ENCODE measurements around the gene ASB2. TPM values are rescaled to one million over a fixed set of nuclear protein-coding genes. Genes with fewer than 3 reads are reported as not detected.
A peak's percentile ranks its signal among the peaks of the same experiment; 100 is the strongest.

Gene ASB2
- total and polyA plus RNA-seq, 2 of the 13 experiments (the other 11 are each of a cell fraction or from before 2014, with no cell fraction given): 0.82 to 4.1 TPM

DNA sequence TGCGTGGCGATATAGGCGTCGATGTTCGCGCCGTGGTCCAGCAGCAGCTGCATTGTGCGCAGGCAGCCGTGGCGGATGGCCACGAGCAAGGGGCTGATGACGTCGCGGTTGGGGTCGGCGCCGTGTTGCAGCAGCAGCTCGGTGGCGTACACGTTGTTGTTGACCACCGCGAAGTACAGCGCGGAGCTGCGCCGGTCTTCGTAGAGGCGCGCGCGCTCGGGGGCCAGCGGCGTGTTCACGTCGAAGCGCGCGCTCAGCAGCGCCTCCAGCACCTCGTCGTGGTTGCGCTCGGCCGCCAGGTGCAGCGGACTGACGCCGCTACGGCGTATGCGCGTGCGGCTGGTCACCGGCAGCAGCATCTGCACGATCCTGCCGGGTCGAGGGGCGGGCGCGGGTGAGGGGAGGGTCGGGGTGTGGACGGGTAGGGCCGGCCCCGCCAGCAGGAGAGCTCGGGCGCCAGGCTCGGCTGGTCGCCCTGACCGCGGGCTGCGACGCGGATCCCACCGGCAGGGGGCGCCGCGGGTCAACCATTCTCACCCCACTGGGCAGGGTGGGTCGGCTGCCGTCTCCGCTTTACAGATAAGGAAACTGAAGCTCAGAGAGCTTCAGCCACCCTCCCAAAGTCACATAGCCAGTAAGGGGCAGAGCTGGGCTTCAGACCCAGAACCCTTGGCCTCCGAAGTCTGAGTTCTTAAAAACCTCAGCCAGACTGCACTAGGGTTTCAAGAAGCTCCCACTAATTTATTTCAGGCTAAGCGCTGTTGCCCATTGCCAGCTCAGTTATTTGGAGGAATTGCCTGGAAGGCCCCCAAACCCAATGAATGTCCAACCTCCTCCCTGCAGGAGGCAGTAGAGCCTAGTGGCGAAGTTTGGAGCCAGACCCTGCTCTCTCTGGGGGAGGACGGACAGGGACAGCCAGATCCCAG is 36.8 kb downstream of the ASB2 start (continued):
- TF ChIP-seq, protein P1, sequence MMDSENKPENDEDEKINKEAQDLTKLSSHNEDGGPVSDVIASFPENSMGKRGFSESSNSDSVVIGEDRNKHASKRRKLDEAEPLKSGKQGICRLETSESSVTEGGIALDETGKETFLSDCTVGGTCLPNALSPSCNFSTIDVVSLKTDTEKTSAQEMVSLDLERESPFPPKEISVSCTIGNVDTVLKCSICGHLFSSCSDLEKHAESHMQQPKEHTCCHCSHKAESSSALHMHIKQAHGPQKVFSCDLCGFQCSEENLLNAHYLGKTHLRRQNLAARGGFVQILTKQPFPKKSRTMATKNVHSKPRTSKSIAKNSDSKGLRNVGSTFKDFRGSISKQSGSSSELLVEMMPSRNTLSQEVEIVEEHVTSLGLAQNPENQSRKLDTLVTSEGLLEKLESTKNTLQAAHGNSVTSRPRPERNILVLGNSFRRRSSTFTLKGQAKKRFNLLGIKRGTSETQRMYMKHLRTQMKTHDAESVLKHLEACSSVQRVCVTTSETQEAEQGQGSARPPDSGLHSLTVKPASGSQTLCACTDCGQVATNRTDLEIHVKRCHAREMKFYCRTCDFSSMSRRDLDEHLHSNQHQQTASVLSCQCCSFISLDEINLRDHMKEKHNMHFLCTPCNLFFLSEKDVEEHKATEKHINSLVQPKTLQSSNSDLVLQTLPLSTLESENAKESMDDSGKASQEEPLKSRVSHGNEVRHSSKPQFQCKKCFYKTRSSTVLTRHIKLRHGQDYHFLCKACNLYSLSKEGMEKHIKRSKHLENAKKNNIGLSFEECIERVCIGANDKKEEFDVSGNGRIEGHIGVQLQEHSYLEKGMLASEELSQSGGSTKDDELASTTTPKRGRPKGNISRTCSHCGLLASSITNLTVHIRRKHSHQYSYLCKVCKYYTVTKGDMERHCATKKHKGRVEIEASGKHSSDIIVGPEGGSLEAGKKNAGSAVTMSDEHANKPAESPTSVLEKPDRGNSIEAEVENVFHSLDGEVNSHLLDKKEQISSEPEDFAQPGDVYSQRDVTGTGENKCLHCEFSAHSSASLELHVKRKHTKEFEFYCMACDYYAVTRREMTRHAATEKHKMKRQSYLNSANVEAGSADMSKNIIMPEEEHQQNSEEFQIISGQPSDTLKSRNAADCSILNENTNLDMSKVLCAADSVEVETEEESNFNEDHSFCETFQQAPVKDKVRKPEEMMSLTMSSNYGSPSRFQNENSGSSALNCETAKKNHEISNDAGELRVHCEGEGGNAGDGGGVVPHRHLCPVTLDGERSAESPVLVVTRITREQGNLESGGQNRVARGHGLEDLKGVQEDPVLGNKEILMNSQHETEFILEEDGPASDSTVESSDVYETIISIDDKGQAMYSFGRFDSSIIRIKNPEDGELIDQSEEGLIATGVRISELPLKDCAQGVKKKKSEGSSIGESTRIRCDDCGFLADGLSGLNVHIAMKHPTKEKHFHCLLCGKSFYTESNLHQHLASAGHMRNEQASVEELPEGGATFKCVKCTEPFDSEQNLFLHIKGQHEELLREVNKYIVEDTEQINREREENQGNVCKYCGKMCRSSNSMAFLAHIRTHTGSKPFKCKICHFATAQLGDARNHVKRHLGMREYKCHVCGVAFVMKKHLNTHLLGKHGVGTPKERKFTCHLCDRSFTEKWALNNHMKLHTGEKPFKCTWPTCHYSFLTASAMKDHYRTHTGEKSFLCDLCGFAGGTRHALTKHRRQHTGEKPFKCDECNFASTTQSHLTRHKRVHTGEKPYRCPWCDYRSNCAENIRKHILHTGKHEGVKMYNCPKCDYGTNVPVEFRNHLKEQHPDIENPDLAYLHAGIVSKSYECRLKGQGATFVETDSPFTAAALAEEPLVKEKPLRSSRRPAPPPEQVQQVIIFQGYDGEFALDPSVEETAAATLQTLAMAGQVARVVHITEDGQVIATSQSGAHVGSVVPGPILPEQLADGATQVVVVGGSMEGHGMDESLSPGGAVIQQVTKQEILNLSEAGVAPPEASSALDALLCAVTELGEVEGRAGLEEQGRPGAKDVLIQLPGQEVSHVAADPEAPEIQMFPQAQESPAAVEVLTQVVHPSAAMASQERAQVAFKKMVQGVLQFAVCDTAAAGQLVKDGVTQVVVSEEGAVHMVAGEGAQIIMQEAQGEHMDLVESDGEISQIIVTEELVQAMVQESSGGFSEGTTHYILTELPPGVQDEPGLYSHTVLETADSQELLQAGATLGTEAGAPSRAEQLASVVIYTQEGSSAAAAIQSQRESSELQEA (CRISPR knock-in tag; IDR thresholded peaks at IDR 0.05; ENCODE audit: not compliant biosample characterization): no peak
- TF ChIP-seq ZFY (CRISPR knock-in tag; IDR thresholded peaks at IDR 0.05): peak; percentile 39; the same call in 1 of the 2 replicates
- TF ChIP-seq, protein P2, sequence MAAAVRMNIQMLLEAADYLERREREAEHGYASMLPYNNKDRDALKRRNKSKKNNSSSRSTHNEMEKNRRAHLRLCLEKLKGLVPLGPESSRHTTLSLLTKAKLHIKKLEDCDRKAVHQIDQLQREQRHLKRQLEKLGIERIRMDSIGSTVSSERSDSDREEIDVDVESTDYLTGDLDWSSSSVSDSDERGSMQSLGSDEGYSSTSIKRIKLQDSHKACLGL (CRISPR knock-in tag; IDR thresholded peaks at IDR 0.05): 0 out of 2 replicates have a peak, but pooled peaks have one; percentile 41
- TF ChIP-seq, protein P3, sequence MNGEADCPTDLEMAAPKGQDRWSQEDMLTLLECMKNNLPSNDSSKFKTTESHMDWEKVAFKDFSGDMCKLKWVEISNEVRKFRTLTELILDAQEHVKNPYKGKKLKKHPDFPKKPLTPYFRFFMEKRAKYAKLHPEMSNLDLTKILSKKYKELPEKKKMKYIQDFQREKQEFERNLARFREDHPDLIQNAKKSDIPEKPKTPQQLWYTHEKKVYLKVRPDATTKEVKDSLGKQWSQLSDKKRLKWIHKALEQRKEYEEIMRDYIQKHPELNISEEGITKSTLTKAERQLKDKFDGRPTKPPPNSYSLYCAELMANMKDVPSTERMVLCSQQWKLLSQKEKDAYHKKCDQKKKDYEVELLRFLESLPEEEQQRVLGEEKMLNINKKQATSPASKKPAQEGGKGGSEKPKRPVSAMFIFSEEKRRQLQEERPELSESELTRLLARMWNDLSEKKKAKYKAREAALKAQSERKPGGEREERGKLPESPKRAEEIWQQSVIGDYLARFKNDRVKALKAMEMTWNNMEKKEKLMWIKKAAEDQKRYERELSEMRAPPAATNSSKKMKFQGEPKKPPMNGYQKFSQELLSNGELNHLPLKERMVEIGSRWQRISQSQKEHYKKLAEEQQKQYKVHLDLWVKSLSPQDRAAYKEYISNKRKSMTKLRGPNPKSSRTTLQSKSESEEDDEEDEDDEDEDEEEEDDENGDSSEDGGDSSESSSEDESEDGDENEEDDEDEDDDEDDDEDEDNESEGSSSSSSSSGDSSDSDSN (CRISPR knock-in tag; IDR thresholded peaks at IDR 0.05): peak; percentile 48; the same call in 1 of the 2 replicates
- TF ChIP-seq ZBTB33 (CRISPR knock-in tag; IDR thresholded peaks at IDR 0.05): peak; percentile 99
- 0 out of 2 replicates have a peak, but pooled peaks have one; percentile 21 for TF ChIP-seq MYC (CRISPR knock-in tag; IDR thresholded peaks at IDR 0.05; ENCODE audit: borderline replicate concordance)
- TF ChIP-seq, protein P4, sequence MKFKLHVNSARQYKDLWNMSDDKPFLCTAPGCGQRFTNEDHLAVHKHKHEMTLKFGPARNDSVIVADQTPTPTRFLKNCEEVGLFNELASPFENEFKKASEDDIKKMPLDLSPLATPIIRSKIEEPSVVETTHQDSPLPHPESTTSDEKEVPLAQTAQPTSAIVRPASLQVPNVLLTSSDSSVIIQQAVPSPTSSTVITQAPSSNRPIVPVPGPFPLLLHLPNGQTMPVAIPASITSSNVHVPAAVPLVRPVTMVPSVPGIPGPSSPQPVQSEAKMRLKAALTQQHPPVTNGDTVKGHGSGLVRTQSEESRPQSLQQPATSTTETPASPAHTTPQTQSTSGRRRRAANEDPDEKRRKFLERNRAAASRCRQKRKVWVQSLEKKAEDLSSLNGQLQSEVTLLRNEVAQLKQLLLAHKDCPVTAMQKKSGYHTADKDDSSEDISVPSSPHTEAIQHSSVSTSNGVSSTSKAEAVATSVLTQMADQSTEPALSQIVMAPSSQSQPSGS (CRISPR knock-in tag; IDR thresholded peaks at IDR 0.05): no peak
- TF ChIP-seq, protein P5, sequence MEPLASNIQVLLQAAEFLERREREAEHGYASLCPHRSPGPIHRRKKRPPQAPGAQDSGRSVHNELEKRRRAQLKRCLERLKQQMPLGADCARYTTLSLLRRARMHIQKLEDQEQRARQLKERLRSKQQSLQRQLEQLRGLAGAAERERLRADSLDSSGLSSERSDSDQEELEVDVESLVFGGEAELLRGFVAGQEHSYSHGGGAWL (CRISPR knock-in tag; IDR thresholded peaks at IDR 0.05): no peak
